H1 (cell line): ENCODE results near the gene TMEM107. TPM values are rescaled to one million over a fixed set of nuclear protein-coding genes. Genes with fewer than 3 reads are reported as not detected.
A peak's percentile ranks its signal among the peaks of the same experiment; 100 is the strongest.

ENCODE experiments used
- CTCF ChIA-PET: fragments of 300-600 bp; sonication (Branson Sonifier 250); formaldehyde crosslinking; loops from one replicate; lab custom pipeline; 2021; ENCODE audit not compliant: partially characterized antibody; lab: Charles Lee
- POLR2A ChIA-PET: fragments of 300-600 bp; sonication (Branson Sonifier 250); formaldehyde crosslinking; loops from one replicate; lab custom pipeline; 2021; ENCODE audit warnings: inconsistent platforms; ENCODE audit not compliant: partially characterized antibody; lab: Charles Lee
- DNase-seq, 2 experiments: peaks; one replicate each; pipeline versions ENCODE4 v3.0.0 to v3.0.0-alpha.2; 2010 to 2022; ENCODE audit warnings: low spot score in 2 of 2, low read depth in 1 of 2, mixed read lengths in 1 of 2
- FAIRE-seq: peaks from 2 replicates; lab custom pipeline; 2011; peaks lifted over from hg19 to GRCh38; lab: Jason Lieb, UNC
- H2AFZ ChIP-seq: 2 replicates; pipeline ENCODE4 v1.8.1; 2012; ENCODE audit warnings: low read length, inconsistent platforms
- H2AK5ac ChIP-seq: 2 replicates; pipeline ENCODE4 v1.6.1; 2013; ENCODE audit warnings: low read depth, low read length
- H2BK120ac ChIP-seq: replicated peaks from 2 replicates; pipeline ENCODE3; 2013; ENCODE audit warnings: low read depth, low read length, inconsistent platforms
- H2BK12ac ChIP-seq: 2 replicates; pipeline ENCODE4 v1.6.1; 2013; ENCODE audit warnings: low read depth, low read length
- H2BK15ac ChIP-seq: 2 replicates; pipeline ENCODE4 v1.6.1; 2013; ENCODE audit warnings: low read length
- H2BK20ac ChIP-seq: 2 replicates; pipeline ENCODE4 v1.6.1; 2013; ENCODE audit warnings: low read length
- H2BK5ac ChIP-seq: 2 replicates; pipeline ENCODE4 v1.6.1; 2013; ENCODE audit warnings: low read depth, low read length
- H3K14ac ChIP-seq: 2 replicates; pipeline ENCODE4 v1.6.1; 2013; ENCODE audit warnings: inconsistent platforms; ENCODE audit not compliant: insufficient read length
- H3K18ac ChIP-seq: 2 replicates; pipeline ENCODE4 v1.6.1; 2013; ENCODE audit warnings: low read length; ENCODE audit errors: extremely low read depth
- H3K23ac ChIP-seq: 2 replicates; pipeline ENCODE4 v1.6.1; 2013; ENCODE audit warnings: inconsistent platforms; ENCODE audit not compliant: insufficient read length
- H3K23me2 ChIP-seq: 2 replicates; pipeline ENCODE4 v1.6.1; 2013; ENCODE audit warnings: low read depth, low read length
- H3K27ac ChIP-seq: 2 replicates; pipeline ENCODE4 v1.6.1; 2011; ENCODE audit warnings: low read depth, low read length, inconsistent platforms
- H3K27me3 ChIP-seq, 4 experiments: replicated peaks in 1 of 4; 1 replicate in 1 of 4; 2 replicates in 3 of 4; pipeline versions ENCODE4 v1.6.1 to v1.8.1; 2011 to 2013; ENCODE audit warnings: low read length in 3 of 4, mild to moderate bottlenecking in 3 of 4, inconsistent platforms in 2 of 4, mixed read lengths in 2 of 4, moderate library complexity in 1 of 4; ENCODE audit not compliant: control insufficient read depth in 3 of 4, insufficient read depth in 3 of 4; ENCODE audit errors: extremely low read depth in 1 of 4
- H3K36me3 ChIP-seq, 4 experiments: 2 replicates each; pipeline versions ENCODE4 v1.6.1 to v1.8.1; 2011 to 2013; ENCODE audit warnings: mild to moderate bottlenecking in 4 of 4, low read length in 3 of 4, moderate library complexity in 2 of 4, control low read depth in 1 of 4, inconsistent platforms in 1 of 4; ENCODE audit not compliant: insufficient read depth in 4 of 4, control insufficient read depth in 2 of 4
- H3K4ac ChIP-seq: replicated peaks from 2 replicates; pipeline ENCODE3; 2013; ENCODE audit warnings: low read length, low read depth, mixed read lengths, inconsistent platforms; ENCODE audit not compliant: insufficient read length
- H3K4me1 ChIP-seq, 4 experiments: replicated peaks in 1 of 4; 1 replicate in 1 of 4; 2 replicates in 3 of 4; pipeline versions ENCODE4 v1.6.1 to v1.8.1; 2011 to 2013; ENCODE audit warnings: low read length in 3 of 4, inconsistent platforms in 2 of 4, mixed read lengths in 1 of 4; ENCODE audit not compliant: insufficient read depth in 4 of 4, control insufficient read depth in 3 of 4
- H3K4me2 ChIP-seq, 2 experiments: 2 replicates each; pipeline versions ENCODE4 v1.6.1 to v1.8.1; 2011 to 2013; ENCODE audit warnings: low read depth in 2 of 2, low read length in 2 of 2, control low read depth in 1 of 2, inconsistent platforms in 1 of 2, mild to moderate bottlenecking in 1 of 2; ENCODE audit not compliant: insufficient read depth in 1 of 2
- H3K4me3 ChIP-seq, 4 experiments: fragments of 200-600, 300-600 bp in 1 of 4; sonication (generic), shearing (Covaris generic), sonication (Bioruptor Twin) in 1 of 4; 2 replicates each; pipeline versions ENCODE4 v1.5.1 to v1.8.1; 2011 to 2016; ENCODE audit warnings: low read length in 4 of 4, low read depth in 3 of 4, control low read depth in 2 of 4, inconsistent platforms in 2 of 4, mild to moderate bottlenecking in 2 of 4, mixed read lengths in 1 of 4, moderate library complexity in 1 of 4; ENCODE audit not compliant: insufficient read depth in 2 of 4; ENCODE audit errors: extremely low read depth in 1 of 4
- H3K56ac ChIP-seq: replicated peaks from 2 replicates; pipeline ENCODE3; 2013; ENCODE audit warnings: low read depth, mild to moderate bottlenecking, mixed read lengths, low read length, inconsistent platforms; ENCODE audit not compliant: insufficient read length
- H3K79me1 ChIP-seq: 2 replicates; pipeline ENCODE4 v1.6.1; 2013; ENCODE audit warnings: low read depth, low read length, control low read depth
- H3K79me2 ChIP-seq, 2 experiments: 2 replicates each; pipeline versions ENCODE4 v1.6.1 to v1.8.1; 2012 to 2013; ENCODE audit warnings: low read length in 2 of 2, mild to moderate bottlenecking in 2 of 2, inconsistent platforms in 1 of 2; ENCODE audit not compliant: insufficient read depth in 2 of 2, control insufficient read depth in 1 of 2
- H3K9ac ChIP-seq, 4 experiments: replicated peaks in 1 of 4; 1 replicate in 1 of 4; 2 replicates in 3 of 4; pipeline versions ENCODE4 v1.6.1 to v1.8.1; 2011 to 2013; ENCODE audit warnings: low read depth in 3 of 4, low read length in 3 of 4, control low read depth in 2 of 4, mild to moderate bottlenecking in 2 of 4, moderate library complexity in 2 of 4, inconsistent platforms in 1 of 4; ENCODE audit errors: extremely low read depth in 1 of 4
- H3K9me3 ChIP-seq, 2 experiments: 2 replicates each; pipeline versions ENCODE4 v1.6.1 to v1.8.1; 2012 to 2013; ENCODE audit warnings: mild to moderate bottlenecking in 2 of 2, moderate library complexity in 2 of 2, control low read depth in 1 of 2, inconsistent platforms in 1 of 2, low read depth in 1 of 2, low read length in 1 of 2, mixed read lengths in 1 of 2; ENCODE audit not compliant: insufficient read depth in 2 of 2
- H4K20me1 ChIP-seq, 2 experiments: replicated peaks in 1 of 2; 2 replicates each; pipeline versions ENCODE3 to v1.8.1; 2011 to 2013; ENCODE audit warnings: inconsistent platforms in 2 of 2, low read length in 2 of 2, mild to moderate bottlenecking in 1 of 2; ENCODE audit not compliant: insufficient read depth in 2 of 2, control insufficient read depth in 1 of 2
- H4K5ac ChIP-seq: 2 replicates; pipeline ENCODE4 v1.6.1; 2013; ENCODE audit warnings: low read length, low read depth, mixed read lengths, inconsistent platforms; ENCODE audit not compliant: insufficient read length
- H4K8ac ChIP-seq: 2 replicates; pipeline ENCODE4 v1.8.0; 2013; ENCODE audit warnings: mild to moderate bottlenecking, moderate library complexity, low read length, inconsistent platforms; ENCODE audit not compliant: insufficient read depth; ENCODE audit errors: extremely low read depth
- H4K91ac ChIP-seq: replicated peaks from 2 replicates; pipeline ENCODE3; 2013; ENCODE audit warnings: low read length, mixed read lengths, inconsistent platforms; ENCODE audit not compliant: insufficient read length
- ASH2L ChIP-seq: fragments of 200-600, 300-600 bp; sonication (generic); IDR thresholded peaks from one replicate; pipeline ENCODE4 v1.7.1; 2017; ENCODE audit warnings: low read length
- BCL11A ChIP-seq, 2 experiments: IDR thresholded peaks; one replicate each; pipeline ENCODE4 v1.6.1; 2011; ENCODE audit warnings: low read depth in 2 of 2, low read length in 2 of 2, mild to moderate bottlenecking in 2 of 2
- CTBP2 ChIP-seq: IDR thresholded peaks from 2 replicates; pipeline ENCODE4 v1.7.0; 2011; ENCODE audit warnings: borderline replicate concordance, mild to moderate bottlenecking, moderate library complexity, mixed read lengths, low read length; ENCODE audit not compliant: insufficient read depth, insufficient read length
- FOSL1 ChIP-seq: IDR thresholded peaks from 2 replicates; pipeline ENCODE4 v1.6.1; 2011; ENCODE audit warnings: mild to moderate bottlenecking, low read depth, low read length, moderate library complexity; ENCODE audit not compliant: insufficient read depth
- HDAC2 ChIP-seq, 2 experiments: fragments of 300-600 bp in 1 of 2; sonication (generic) in 1 of 2; IDR thresholded peaks; 2 replicates each; pipeline ENCODE4 v1.6.1; 2011 to 2012; ENCODE audit warnings: low read depth in 2 of 2, low read length in 2 of 2, mild to moderate bottlenecking in 2 of 2, moderate library complexity in 2 of 2, borderline replicate concordance in 1 of 2, inconsistent platforms in 1 of 2
- JUN ChIP-seq: IDR thresholded peaks from 2 replicates; pipeline ENCODE4 v1.6.1; 2011; ENCODE audit warnings: low read depth, mild to moderate bottlenecking, improper control_type of control experiment, low read length
- NANOG ChIP-seq: IDR thresholded peaks from 2 replicates; pipeline ENCODE4 v1.6.1; 2011; ENCODE audit warnings: low read length, low read depth, mild to moderate bottlenecking, inconsistent platforms; ENCODE audit not compliant: insufficient read depth, poor library complexity, severe bottlenecking
- RAD21 ChIP-seq, 2 experiments: IDR thresholded peaks in 1 of 2; conservative IDR thresholded peaks in 1 of 2; 2 replicates each; pipeline ENCODE4 v1.6.1; 2011; ENCODE audit warnings: low read depth in 2 of 2, low read length in 2 of 2, improper control_type of control experiment in 1 of 2, inconsistent platforms in 1 of 2, mild to moderate bottlenecking in 1 of 2, moderate library complexity in 1 of 2
- SIN3A ChIP-seq, 2 experiments: IDR thresholded peaks in 1 of 2; conservative IDR thresholded peaks in 1 of 2; 2 replicates each; pipeline ENCODE4 v1.6.1; 2011 to 2012; ENCODE audit warnings: low read length in 2 of 2, improper control_type of control experiment in 1 of 2, low read depth in 1 of 2, mild to moderate bottlenecking in 1 of 2
- SIX5 ChIP-seq: IDR thresholded peaks from 2 replicates; pipeline ENCODE4 v1.6.1; 2011; ENCODE audit warnings: mild to moderate bottlenecking, low read depth, low read length
- WGBS, 2 experiments: shearing (Covaris generic) in 1 of 2; methylation state at CpG; one replicate each; pipeline versions ENCODE4 v1.1.6 to v1.1.7; 2013 to 2015; ENCODE audit warnings: low lambda C conversion rate in 2 of 2, mixed read lengths in 2 of 2, inconsistent platforms in 1 of 2, low coverage in 1 of 2, missing lambda C conversion rate in 1 of 2; ENCODE audit not compliant: insufficient replicate concordance in 2 of 2, insufficient coverage in 1 of 2, insufficient read length in 1 of 2; ENCODE audit errors: extremely low coverage in 1 of 2, missing lambda C conversion rate in 1 of 2; 5-methylcytosine and 5-hydroxymethylcytosine counted together
- polyA plus RNA-seq, 7 experiments: library from polyadenylated mRNA; depleted of rRNA in 3 of 7; stranded (reverse) in 5 of 7; unstranded in 2 of 7; fragments of >200 nt in 5 of 7; fragments of 200-250 nt in 2 of 7; gene quantifications; 1 replicate in 5 of 7; 2 replicates in 1 of 7; 4 replicates in 1 of 7; pipeline versions ENCODE4 v1.2.1 to v1.2.3, GENCODE V29; 2011 to 2013; ENCODE audit warnings: missing spikeins in 2 of 7, mixed read lengths in 2 of 7
- total RNA-seq: library from RNA; stranded (reverse); fragmentation: NEBNext Ultra II Directional; extraction: Animal tissue kit (Norgen Biotek cat#: 25700); gene quantifications from 2 replicates; pipeline ENCODE4 v1.2.1, GENCODE V29; 2021

The TMEM107 gene
- total and polyA plus RNA-seq, 2 of the 8 experiments (the other 6 are each of a cell fraction or from before 2014, with no cell fraction given): 17.3 to 21.5 TPM

GRCh38 chr17:8158267-8159031 is 17.7 kb downstream of the TMEM107 start:
- H2BK120ac ChIP-seq: no peak overlapping the region
- no peak overlapping the region for H3K27ac ChIP-seq
- peaks cover 8 to 36% (median 22%) of the 10 kb centered on the region in 4 experiments for H3K4me1 ChIP-seq
- H3K23ac ChIP-seq: no peak overlapping the region
- H2BK20ac ChIP-seq: no peak overlapping the region
- no peak overlapping the region for H4K8ac ChIP-seq
- H3K9me3 ChIP-seq: no peaks in the 10 kb centered on the region
- no peaks in the 10 kb centered on the region for H3K27me3 ChIP-seq
- peaks cover 23% of the 10 kb centered on the region for H3K23me2 ChIP-seq
- H4K91ac ChIP-seq: no peak overlapping the region
- H4K5ac ChIP-seq: no peak overlapping the region
- no peak overlapping the region for H3K18ac ChIP-seq
- H3K79me2 ChIP-seq: peaks cover 0 to 15% of the 10 kb centered on the region in 2 experiments; a peak in 2 of 4 replicates
- no peak overlapping the region for H2BK15ac ChIP-seq
- H2BK12ac ChIP-seq: no peak overlapping the region
- peaks cover 0 to 10% (median 5%) of the 10 kb centered on the region in 4 experiments; a peak in 6 of 8 replicates for H3K36me3 ChIP-seq
- no peak overlapping the region for H3K4ac ChIP-seq
- H3K56ac ChIP-seq: no peak overlapping the region
- CTCF ChIA-PET: interaction anchor here (0.6 to 10.3 kb wide), 24 partner anchors 9 to 285 kb away, joined by 3 to 133 read pairs (median 4); partner anchors contain the start of genes ALOXE3, HES7 and TMEM107
- H3K9ac ChIP-seq: no peak overlapping the region
- H2AFZ ChIP-seq: no peak overlapping the region
- no peak overlapping the region for H3K14ac ChIP-seq
- H3K79me1 ChIP-seq: peaks cover 8% of the 10 kb centered on the region
- H2AK5ac ChIP-seq: no peak overlapping the region
- H3K4me2 ChIP-seq: peak overlapping the region in 1 of 2 experiments; percentile 41; a peak in 1 of 4 replicates
- H4K20me1 ChIP-seq: peaks cover 8 to 9% of the 10 kb centered on the region in 2 experiments
- peak; percentile 90 for FAIRE-seq
- peak in 1 of 2 experiments; percentile 98 for DNase-seq
- H2BK5ac ChIP-seq: no peak overlapping the region
- POLR2A ChIA-PET: interaction anchor here (0.7 to 15.7 kb wide), 7 partner anchors 9 to 80 kb away, joined by 3 to 289 read pairs (median 8); partner anchors contain the start of genes ALOXE3, HES7 and TMEM107
- 60% methylated on average over 20 of the region's 20 CpGs; no CpG with 5 or more reads in 1 of the 2 experiments for WGBS, 2 experiments
- no peak overlapping the region; a peak in 1 of 8 replicates for H3K4me3 ChIP-seq
- TF ChIP-seq ASH2L (no peak), RAD21 (IDR thresholded peaks at IDR 0.05 in 1 of 2, conservative IDR thresholded peaks at IDR 0.05 in 1 of 2; ENCODE audit: low read depth in 2 of 2, low read length in 2 of 2) (peak; percentile 56 to 68), SIN3A (conservative IDR thresholded peaks at IDR 0.05 in 1 of 2, IDR thresholded peaks at IDR 0.05 in 1 of 2; ENCODE audit: low read depth in 1 of 2, low read length in 2 of 2) (0 out of 4 replicates have a peak, but pooled peaks have one; percentile 35 to 45), BCL11A (IDR thresholded peaks at IDR 0.05; ENCODE audit: low read depth in 2 of 2, low read length in 2 of 2) (no peak), FOSL1 (no peak), SIX5 (no peak), HDAC2 (IDR thresholded peaks at IDR 0.05; ENCODE audit: borderline replicate concordance in 1 of 2, low read depth in 2 of 2, low read length in 2 of 2) (no peak), CTBP2 (no peak), NANOG (no peak), JUN (no peak)
